ENCODE results near the gene NUMB.

Gene NUMB

GRCh38 chr14:73258845-73259611 is 199.3 kb downstream of the NUMB start:
- FAIRE-seq, result no peak

- FAIRE-seq, result no peak
Measured at GRCh38 chr14:73258076-73258475, 200.3 kb downstream of the NUMB start.

DNA sequence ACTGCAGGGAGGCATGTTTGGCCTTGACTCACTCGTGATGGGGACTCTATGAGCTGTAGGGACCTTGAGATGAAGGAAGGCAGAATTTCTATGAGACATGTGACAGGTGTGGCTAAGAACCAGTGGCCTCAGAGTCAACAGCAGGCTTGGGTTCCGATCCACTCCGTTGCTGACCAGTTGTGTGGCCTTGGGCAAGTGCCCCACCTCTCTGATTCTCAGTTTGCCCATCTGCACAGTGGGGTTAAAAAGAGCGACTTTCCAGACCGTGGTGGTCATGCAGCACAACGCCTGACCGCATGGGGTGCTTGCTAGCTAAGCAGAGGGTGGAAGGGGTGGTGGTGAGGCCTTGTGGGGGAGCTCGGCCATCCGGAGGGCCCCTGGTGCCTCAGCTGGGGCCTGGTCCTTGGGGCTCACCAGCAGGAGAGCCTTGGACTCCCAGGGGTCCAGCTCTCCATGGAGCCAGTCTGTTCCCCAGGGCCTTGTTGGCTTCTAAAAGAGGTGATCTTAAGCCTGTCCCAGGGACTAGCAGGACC is 202.6 kb downstream of the NUMB start:
- no peak for FAIRE-seq

GRCh38 chr14:73255005-73255400 is 203.3 kb downstream of the NUMB start:
- FAIRE-seq, result no peak

DNA sequence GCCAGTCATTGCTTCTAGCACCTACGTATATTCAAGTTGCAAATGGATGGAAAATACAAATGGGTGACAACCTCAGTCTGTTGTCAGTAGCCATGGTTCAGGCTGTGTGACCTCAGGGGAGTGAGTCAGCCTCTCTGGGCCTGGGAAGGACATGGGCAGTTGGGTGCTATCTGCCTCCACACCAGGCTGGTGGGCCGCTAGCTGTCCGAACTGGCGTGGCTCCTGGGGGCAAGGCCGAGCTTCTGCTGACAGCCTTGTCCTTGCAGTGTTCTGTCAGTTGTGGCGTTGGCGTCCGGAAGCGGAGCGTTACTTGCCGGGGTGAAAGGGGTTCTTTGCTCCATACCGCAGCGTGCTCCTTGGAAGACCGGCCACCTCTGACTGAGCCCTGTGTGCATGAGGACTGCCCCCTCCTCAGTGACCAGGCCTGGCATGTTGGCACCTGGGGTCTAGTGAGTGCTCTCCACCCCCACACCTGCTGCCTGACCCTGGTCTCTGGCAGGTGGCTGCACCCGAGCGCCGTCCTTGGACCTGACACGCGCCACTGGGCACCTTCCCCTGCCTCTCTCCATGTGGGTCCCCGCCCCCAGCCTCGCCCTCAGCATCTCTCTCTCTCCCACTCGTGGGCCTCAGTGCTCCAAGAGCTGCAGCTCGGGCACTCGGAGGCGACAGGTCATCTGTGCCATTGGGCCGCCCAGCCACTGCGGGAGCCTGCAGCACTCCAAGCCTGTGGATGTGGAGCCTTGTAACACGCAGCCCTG is 203.9 kb downstream of the NUMB start:
- FAIRE-seq, result no peak

DNA sequence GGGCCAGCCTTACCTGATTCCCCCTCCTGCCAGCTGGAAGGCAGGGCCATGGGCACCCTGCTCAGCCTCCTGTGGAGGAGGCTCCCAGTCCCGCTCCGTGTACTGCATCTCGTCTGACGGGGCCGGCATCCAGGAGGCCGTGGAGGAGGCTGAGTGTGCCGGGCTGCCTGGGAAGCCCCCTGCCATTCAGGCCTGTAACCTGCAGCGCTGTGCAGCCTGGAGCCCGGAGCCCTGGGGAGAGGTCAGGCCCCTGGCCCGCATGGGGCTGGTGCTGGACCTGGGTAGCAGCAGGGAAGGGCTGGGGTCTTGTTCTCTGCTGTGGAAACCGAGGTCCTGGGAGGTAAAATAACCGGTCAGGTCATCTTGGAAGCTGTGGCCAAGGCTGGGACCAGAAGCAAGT is 204.6 kb downstream of the NUMB start:
- no peak for FAIRE-seq

DNA sequence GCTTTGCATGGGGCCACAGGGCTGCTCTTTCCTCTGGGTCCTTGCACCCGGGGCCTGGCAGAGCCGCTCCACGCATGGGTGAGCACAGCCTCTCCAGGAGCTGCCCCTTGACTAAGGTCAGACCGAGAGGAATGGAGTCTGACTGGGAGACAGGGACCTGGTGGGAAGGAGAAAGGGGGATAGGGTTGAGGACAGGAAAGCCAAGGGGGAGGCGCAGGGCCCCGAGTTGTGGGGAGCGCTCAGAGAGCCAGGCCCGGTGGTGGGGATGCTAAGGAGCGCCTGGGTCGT is 205.1 kb downstream of the NUMB start:
- FAIRE-seq, result no peak

DNA sequence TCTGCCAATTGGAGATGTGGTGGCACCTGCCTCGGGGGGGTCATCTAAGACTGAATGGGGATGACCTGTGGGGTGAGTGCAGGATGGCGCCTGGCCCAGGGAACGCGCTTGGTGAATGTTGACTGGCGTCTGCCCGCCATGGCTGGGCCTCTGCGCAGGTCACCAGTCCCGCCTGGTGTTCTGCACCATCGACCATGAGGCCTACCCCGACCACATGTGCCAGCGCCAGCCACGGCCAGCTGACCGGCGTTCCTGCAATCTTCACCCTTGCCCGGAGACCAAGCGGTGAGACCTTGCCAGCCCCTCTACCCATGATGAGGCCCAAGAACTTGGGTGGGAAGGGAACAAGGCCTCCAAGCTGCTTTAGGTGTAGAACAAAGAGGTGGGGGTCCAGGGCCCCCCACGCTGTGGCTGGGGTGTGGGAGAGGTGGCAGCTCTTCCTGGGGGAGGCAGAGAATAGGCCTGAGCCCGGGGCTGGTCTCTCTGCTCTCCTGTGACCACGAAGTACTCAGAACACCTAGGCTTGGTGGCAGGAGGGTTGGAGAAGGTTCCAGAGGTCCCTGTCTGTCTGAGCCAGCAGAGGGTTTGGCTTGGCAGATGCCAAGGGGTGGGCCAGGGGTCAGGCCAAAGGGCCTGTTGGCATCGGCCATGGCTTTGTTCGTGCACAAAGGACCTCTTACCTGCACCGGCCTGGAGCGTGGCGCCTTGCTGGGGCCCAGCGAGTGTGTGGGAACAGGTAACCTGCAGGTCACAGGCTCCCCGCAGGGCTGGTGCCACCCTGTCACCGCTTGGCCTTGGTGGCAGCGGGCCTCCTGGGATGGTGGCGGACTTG is 205.6 kb downstream of the NUMB start:
- FAIRE-seq, result no peak

- FAIRE-seq, result no peak
Measured at GRCh38 chr14:73251516-73252215, 206.7 kb downstream of the NUMB start.

GRCh38 chr14:73250781-73251500 is 207.4 kb downstream of the NUMB start:
- no peak for FAIRE-seq

DNA sequence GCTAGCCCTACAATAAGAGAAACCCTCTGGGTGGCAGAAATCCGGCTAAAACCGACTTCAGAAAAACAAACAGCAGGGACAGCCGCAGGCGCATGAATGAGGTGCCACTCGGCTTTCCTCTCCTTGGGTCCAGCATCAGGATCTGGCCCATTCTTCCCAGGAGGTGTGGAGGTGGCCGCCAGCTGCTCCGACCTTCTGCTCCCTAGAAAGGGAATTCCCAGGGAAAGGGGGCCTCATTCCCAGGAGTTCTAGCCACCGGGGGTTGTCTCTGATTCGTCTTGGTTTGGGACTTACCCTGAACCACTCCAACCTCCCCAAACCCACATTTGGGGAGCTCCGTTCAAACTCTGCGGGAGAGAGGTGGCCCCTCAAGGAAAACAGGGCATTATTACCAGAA is 208.0 kb downstream of the NUMB start:
- FAIRE-seq, result no peak

- no peak for FAIRE-seq
Measured at GRCh38 chr14:73249564-73250316, 208.6 kb downstream of the NUMB start.

DNA sequence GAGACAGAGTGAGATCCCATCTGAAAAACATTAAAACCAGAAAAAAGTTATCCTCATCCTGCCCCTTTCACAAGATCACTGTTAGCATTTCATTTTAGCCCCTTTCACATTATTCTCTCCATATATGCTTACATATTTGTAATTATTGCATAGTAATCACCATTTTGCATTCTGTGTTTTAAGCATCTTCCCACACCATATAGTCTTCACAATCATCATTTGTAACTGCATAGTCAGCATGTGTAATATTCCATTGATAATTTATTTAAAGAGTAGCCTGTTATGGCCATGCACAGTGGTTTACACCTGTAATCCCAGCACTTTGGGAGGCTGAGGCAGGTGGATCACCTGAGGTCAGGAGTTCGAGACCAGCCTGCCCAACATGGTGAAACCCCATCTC is 209.2 kb downstream of the NUMB start:
- FAIRE-seq, result no peak

DNA sequence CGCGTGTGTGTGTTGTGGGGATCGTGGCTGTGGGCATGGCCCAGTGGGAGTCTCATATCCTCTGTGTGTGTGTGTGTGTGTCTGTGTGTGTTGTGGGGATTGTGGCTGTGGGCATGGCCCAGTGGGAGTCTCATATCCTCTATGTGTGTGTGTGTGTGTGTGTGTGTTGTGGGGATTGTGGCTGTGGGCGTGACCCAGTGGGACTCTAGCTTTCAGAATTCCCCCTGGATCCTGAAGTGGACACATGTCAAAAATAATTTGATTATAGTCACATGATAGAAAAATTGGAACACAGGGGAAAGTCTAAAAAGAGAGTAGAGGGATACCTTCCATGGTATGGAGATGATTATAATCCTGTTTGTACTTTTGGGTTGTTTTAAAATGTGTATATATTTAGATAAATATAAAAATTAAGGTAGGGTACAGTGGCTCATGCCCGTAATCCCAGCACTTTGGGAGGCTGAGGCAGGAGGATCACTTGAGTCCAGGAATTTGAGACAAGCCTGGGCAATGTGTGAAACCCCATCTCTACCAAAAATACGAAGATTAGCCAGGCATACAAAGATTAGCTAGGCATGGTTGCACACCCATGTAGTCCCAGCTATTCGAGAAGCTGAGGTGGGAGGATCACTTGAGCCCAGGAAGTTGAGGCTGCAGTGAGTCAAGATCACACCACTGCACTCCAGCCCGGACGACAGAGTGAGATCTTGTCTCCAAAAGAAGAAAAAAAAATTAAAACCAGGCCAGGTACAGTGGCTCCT is 210.1 kb downstream of the NUMB start:
- FAIRE-seq, result no peak

GRCh38 chr14:73246387-73247150 is 211.8 kb downstream of the NUMB start:
- no peak for FAIRE-seq

GRCh38 chr14:73245480-73246325 is 212.6 kb downstream of the NUMB start:
- FAIRE-seq, result no peak

DNA sequence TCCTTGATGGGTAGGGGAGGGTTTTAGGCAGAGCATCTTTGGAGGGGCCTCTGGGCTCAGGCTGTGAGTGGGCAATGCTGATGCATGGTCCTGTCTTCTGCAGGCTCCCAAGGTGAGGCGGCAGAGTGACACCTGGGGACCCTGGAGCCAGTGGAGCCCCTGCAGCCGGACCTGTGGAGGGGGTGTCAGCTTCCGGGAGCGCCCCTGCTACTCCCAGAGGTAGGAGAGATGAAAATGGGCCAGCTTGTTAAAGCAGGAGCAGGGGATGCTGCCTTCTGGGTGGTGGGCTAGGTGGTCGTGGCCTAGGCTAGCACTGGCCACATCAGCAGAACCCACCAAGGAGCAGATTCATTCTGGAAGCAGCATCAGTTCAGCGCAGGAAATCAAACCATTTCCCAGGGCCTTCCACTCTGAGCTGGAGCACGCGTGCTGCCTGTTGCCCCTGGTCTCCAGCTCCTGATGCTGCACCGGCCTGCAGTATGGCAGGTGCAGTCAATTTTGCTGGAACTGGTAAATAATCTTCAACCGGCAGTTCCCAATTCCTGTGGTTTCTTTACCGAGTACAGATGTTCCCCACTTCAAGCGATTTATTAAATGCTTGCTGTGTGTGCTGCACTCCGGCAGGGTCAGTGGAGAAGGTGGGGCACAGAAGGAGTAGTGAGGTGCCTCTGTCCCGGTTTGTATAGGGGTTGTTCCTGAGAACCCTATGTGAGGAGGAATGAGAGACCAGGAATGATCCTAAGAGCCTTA is 213.6 kb downstream of the NUMB start:
- no peak for FAIRE-seq

DNA sequence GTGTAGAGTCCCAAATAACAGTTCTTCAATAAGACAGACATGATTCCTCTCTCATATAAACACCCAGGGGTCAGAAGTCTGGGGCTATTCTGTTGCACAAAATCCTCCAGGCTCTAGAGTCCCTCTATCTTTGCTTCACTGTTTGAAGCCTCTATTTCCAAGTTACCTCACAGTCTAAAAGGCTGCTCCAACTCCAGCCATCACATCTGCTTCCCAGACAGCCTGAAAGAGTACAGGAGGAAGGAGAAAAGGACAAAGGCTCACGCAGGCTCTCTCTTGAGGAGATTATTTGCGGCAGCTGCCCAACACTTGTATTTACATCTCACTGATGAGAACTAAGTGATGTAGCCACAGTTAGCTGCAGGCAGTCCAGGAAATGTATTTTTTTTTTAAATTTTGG is 214.6 kb downstream of the NUMB start:
- FAIRE-seq, result no peak
